SK-N-SH treated with all-trans-retinoic acid at 6 μM for 48 hours (cell line): Measurements from ENCODE around the gene GOLGA3.

ENCODE experiments used
- ATAC-seq: fragments of 200-7000 bp; cut with Tn5 transposase; 3 replicates; pipeline ENCODE4 v1.9.1; 2020; ENCODE audit warnings: mild to moderate bottlenecking, moderate library complexity
- ARNTL ChIP-seq: fragments of 450-650 bp; formaldehyde crosslinking; IDR thresholded peaks from 2 replicates; pipeline ENCODE4 v1.5.0; 2020; ENCODE audit warnings: low read depth, mild to moderate bottlenecking, moderate library complexity, borderline replicate concordance
- BACH2 ChIP-seq: fragments of 250-450 bp; sonication (Bioruptor Pico); IDR thresholded peaks from 2 replicates; pipeline ENCODE4 v1.9.0; 2021; ENCODE audit warnings: mild to moderate bottlenecking, borderline replicate concordance
- CSDC2 ChIP-seq: fragments of 250-450 bp; sonication (Bioruptor Pico); IDR thresholded peaks from 2 replicates; pipeline ENCODE4 v1.5.0; 2020; ENCODE audit warnings: mild to moderate bottlenecking, moderate library complexity
- ESRRG ChIP-seq: fragments of 250-450 bp; sonication (Bioruptor Pico); IDR thresholded peaks from 2 replicates; pipeline ENCODE4 v1.6.1; 2021; ENCODE audit warnings: mild to moderate bottlenecking
- GLIS3 ChIP-seq: fragments of 250-450 bp; sonication (Bioruptor Pico); IDR thresholded peaks from 2 replicates; pipeline ENCODE4 v1.5.0; 2020; ENCODE audit warnings: mild to moderate bottlenecking, moderate library complexity
- ISL1 ChIP-seq: fragments of 250-450 bp; sonication (Bioruptor Pico); IDR thresholded peaks from 2 replicates; pipeline ENCODE4 v2.1.2; 2022; ENCODE audit warnings: mild to moderate bottlenecking, moderate library complexity
- OSR1 ChIP-seq: fragments of 250-450 bp; sonication (Bioruptor Pico); IDR thresholded peaks from 2 replicates; pipeline ENCODE4 v1.8.0; 2022; ENCODE audit warnings: moderate library complexity, mild to moderate bottlenecking, inconsistent platforms
- PPARA ChIP-seq: fragments of 250-450 bp; sonication (Bioruptor Pico); IDR thresholded peaks from 2 replicates; pipeline ENCODE4 v1.5.0; 2020; ENCODE audit warnings: mild to moderate bottlenecking, borderline replicate concordance
- RARB ChIP-seq: fragments of 250-450 bp; sonication (Bioruptor Pico); IDR thresholded peaks from 2 replicates; pipeline ENCODE4 v1.8.0; 2021; ENCODE audit warnings: mild to moderate bottlenecking, moderate library complexity
- SNAI2 ChIP-seq: fragments of 250-450 bp; sonication (Bioruptor Pico); IDR thresholded peaks from 2 replicates; pipeline ENCODE4 v1.5.0; 2020; ENCODE audit warnings: mild to moderate bottlenecking, moderate library complexity
- TCF4 ChIP-seq: fragments of 250-450 bp; sonication (Bioruptor Pico); IDR thresholded peaks from 2 replicates; pipeline ENCODE4 v1.8.0; 2021; ENCODE audit warnings: mild to moderate bottlenecking, moderate library complexity, borderline replicate concordance
- TOX ChIP-seq: fragments of 250-450 bp; sonication (Bioruptor Pico); IDR thresholded peaks from 2 replicates; pipeline ENCODE4 v1.8.0; 2021; ENCODE audit warnings: mild to moderate bottlenecking, moderate library complexity, borderline replicate concordance
- ZC3H10 ChIP-seq: fragments of 250-450 bp; sonication (Bioruptor Pico); IDR thresholded peaks from 2 replicates; pipeline ENCODE4 v1.5.1; 2021; ENCODE audit warnings: mild to moderate bottlenecking, moderate library complexity
- ZFP3 ChIP-seq: fragments of 250-450 bp; sonication (Bioruptor Pico); IDR thresholded peaks from 2 replicates; pipeline ENCODE4 v1.5.0; 2020; ENCODE audit warnings: mild to moderate bottlenecking, moderate library complexity
- ZFP30 ChIP-seq: fragments of 450-650 bp; formaldehyde crosslinking; IDR thresholded peaks from 2 replicates; pipeline ENCODE4 v1.5.0; 2022; ENCODE audit warnings: mild to moderate bottlenecking, moderate library complexity
- ZNF565 ChIP-seq: fragments of 450-650 bp; formaldehyde crosslinking; conservative IDR thresholded peaks from 2 replicates; pipeline ENCODE4 v1.5.0; 2020; ENCODE audit warnings: low read depth, mild to moderate bottlenecking, moderate library complexity
- ZNF70 ChIP-seq: fragments of 450-650 bp; formaldehyde crosslinking; IDR thresholded peaks from 2 replicates; pipeline ENCODE4 v1.5.0; 2020; ENCODE audit warnings: mild to moderate bottlenecking, moderate library complexity
- ZNF8 ChIP-seq: fragments of 450-650 bp; formaldehyde crosslinking; IDR thresholded peaks from 2 replicates; pipeline ENCODE4 v1.5.0; 2020; ENCODE audit warnings: mild to moderate bottlenecking, moderate library complexity
- TF ChIP-seq, protein P1 (sequence below): fragments of 250-450 bp; sonication (Bioruptor Pico); IDR thresholded peaks from 2 replicates; pipeline ENCODE4 v1.5.1; 2020; ENCODE audit warnings: low read depth, mild to moderate bottlenecking, moderate library complexity
- TF ChIP-seq, protein P2 (sequence below): fragments of 250-450 bp; sonication (Bioruptor Pico); IDR thresholded peaks from 2 replicates; pipeline ENCODE4 v1.8.0; 2021; ENCODE audit warnings: low read depth, mild to moderate bottlenecking, moderate library complexity, borderline replicate concordance
- TF ChIP-seq, protein P3 (sequence below): fragments of 250-450 bp; sonication (Bioruptor Pico); IDR thresholded peaks from 2 replicates; pipeline ENCODE4 v1.5.1; 2021; ENCODE audit warnings: mild to moderate bottlenecking, moderate library complexity
- TF ChIP-seq, protein P4 (sequence below): fragments of 250-450 bp; sonication (Bioruptor Pico); IDR thresholded peaks from 2 replicates; pipeline ENCODE4 v1.8.0; 2020; ENCODE audit warnings: mild to moderate bottlenecking, moderate library complexity, borderline replicate concordance

GOLGA3 gene

DNA sequence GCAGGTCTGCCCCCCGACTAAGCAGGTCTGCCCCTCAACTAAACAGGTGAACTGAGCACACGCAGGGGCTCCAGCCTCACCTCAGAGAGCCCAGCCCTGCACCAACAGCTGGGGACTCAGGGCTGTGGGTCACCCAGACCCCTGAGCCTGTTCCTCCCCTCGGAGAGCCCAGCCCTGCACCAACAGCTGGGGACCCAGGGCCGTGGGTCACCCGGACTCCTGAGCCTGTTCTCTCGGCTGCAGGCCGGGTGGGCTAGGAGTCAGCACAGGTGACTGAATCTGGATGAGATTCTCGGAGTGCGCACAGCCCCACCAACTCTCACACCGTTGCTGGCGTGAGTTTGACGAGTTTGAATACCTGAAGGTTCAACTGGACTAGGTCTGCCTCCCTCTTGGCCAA, 46.7 kb downstream of the GOLGA3 start:
- TF ChIP-seq, protein P1, sequence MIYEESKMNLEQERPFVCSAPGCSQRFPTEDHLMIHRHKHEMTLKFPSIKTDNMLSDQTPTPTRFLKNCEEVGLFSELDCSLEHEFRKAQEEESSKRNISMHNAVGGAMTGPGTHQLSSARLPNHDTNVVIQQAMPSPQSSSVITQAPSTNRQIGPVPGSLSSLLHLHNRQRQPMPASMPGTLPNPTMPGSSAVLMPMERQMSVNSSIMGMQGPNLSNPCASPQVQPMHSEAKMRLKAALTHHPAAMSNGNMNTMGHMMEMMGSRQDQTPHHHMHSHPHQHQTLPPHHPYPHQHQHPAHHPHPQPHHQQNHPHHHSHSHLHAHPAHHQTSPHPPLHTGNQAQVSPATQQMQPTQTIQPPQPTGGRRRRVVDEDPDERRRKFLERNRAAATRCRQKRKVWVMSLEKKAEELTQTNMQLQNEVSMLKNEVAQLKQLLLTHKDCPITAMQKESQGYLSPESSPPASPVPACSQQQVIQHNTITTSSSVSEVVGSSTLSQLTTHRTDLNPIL: no peak
- TF ChIP-seq ZFP30 (CRISPR knock-in tag): no peak
- TF ChIP-seq ZNF70 (CRISPR knock-in tag): no peak
- no peak for TF ChIP-seq CSDC2 (CRISPR knock-in tag)
- no peak for TF ChIP-seq ARNTL
- TF ChIP-seq, protein P2, sequence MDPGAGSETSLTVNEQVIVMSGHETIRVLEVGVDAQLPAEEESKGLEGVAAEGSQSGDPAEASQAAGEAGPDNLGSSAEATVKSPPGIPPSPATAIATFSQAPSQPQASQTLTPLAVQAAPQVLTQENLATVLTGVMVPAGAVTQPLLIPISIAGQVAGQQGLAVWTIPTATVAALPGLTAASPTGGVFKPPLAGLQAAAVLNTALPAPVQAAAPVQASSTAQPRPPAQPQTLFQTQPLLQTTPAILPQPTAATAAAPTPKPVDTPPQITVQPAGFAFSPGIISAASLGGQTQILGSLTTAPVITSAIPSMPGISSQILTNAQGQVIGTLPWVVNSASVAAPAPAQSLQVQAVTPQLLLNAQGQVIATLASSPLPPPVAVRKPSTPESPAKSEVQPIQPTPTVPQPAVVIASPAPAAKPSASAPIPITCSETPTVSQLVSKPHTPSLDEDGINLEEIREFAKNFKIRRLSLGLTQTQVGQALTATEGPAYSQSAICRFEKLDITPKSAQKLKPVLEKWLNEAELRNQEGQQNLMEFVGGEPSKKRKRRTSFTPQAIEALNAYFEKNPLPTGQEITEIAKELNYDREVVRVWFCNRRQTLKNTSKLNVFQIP (CRISPR knock-in tag): no peak
- no peak for TF ChIP-seq ESRRG
- ATAC-seq: no peak

DNA sequence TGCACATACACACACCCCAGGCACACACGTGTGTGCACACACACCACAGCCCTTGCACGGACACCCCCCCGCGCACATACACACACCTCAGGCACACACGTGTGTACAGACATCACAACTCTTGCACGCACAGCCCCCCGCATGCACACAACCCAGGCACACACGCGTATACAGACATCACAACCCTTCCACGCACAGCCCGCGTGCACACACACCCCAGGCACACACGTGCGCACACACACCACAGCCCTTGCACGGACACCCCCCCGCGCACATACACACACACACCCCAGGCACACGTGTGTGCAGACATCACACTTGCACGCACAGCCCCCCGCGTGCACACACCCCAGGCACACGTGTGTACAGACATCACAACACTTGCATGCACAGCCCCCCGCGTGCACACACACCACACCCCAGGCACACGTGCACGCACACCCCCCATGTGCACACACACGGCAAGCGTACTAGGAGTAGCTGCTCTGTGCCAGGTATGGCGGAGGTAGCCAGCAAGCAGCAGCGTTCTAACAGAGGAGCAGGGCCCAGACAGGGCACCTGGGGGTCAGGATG, 48.8 kb downstream of the GOLGA3 start:
- TF ChIP-seq RARB (CRISPR knock-in tag): no peak
- TF ChIP-seq, protein P3, sequence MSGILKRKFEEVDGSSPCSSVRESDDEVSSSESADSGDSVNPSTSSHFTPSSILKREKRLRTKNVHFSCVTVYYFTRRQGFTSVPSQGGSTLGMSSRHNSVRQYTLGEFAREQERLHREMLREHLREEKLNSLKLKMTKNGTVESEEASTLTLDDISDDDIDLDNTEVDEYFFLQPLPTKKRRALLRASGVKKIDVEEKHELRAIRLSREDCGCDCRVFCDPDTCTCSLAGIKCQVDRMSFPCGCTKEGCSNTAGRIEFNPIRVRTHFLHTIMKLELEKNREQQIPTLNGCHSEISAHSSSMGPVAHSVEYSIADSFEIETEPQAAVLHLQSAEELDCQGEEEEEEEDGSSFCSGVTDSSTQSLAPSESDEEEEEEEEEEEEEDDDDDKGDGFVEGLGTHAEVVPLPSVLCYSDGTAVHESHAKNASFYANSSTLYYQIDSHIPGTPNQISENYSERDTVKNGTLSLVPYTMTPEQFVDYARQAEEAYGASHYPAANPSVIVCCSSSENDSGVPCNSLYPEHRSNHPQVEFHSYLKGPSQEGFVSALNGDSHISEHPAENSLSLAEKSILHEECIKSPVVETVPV: no peak
- TF ChIP-seq OSR1 (CRISPR knock-in tag): no peak
- no peak for TF ChIP-seq SNAI2 (CRISPR knock-in tag)
- TF ChIP-seq TOX (CRISPR knock-in tag): no peak
- TF ChIP-seq ZNF8: no peak
- no peak for TF ChIP-seq TCF4 (CRISPR knock-in tag)
- TF ChIP-seq, protein P4, sequence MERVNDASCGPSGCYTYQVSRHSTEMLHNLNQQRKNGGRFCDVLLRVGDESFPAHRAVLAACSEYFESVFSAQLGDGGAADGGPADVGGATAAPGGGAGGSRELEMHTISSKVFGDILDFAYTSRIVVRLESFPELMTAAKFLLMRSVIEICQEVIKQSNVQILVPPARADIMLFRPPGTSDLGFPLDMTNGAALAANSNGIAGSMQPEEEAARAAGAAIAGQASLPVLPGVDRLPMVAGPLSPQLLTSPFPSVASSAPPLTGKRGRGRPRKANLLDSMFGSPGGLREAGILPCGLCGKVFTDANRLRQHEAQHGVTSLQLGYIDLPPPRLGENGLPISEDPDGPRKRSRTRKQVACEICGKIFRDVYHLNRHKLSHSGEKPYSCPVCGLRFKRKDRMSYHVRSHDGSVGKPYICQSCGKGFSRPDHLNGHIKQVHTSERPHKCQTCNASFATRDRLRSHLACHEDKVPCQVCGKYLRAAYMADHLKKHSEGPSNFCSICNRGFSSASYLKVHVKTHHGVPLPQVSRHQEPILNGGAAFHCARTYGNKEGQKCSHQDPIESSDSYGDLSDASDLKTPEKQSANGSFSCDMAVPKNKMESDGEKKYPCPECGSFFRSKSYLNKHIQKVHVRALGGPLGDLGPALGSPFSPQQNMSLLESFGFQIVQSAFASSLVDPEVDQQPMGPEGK (CRISPR knock-in tag): no peak
- no peak for TF ChIP-seq CSDC2 (CRISPR knock-in tag)
- no peak for TF ChIP-seq ISL1
- TF ChIP-seq, all 23 proteins: peak for 0
- ATAC-seq: no peak

DNA sequence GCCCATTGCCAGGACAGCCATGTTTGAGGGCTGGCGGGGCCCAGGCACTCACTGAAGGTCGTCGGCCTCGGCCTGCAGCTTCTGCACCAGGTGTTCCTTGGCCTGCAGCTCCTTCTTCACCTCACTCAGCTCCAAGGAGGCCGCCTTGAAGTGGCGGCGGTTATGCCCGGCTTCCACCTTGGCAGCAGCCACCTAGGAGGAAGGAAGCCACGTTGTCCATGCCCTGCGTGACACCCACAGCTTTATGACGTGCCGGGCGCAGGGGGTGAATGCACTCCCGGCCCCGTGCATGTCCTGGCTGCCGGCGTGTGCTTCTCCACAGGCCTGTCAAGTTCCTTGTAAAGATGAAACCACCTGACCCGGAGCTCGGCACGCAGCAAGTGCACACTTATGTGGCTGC, 51.1 kb downstream of the GOLGA3 start:
- ATAC-seq: no peak

DNA sequence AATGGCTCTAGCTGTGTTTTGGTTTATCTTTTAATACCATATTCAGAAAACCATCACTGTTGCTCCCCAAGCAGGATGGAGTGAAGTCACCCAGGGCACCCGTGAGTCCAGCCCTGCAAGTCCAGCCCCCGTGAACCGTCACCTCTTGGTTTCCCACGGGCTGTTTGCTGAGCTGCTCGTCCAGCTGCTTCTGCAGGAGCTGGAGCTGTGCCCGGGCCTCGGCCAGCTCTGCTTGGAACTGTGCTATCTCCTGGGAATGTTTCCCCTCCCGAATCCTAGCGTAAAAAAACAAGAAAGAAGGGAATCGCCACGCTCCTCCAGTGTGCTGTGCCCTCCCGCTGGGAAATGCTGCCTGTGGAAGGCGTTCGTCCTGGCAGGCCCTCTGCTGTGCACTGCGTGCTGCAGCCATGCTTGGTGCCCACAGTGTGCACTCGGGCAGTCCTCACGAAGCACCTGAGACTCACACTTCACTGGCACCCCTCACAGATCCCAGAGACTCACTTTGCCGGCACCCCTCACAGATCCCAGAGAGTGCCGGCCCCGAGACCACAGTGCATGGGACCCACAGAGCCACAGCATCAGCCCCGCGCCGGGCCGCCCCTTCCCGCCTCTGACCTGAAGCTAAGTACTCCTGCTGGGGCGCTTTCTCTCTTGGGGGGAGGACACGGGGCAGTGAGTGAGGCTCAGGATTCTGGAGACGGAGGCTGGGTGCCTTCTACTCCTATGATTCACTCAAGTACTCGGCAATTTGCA, 51.7 kb downstream of the GOLGA3 start:
- ATAC-seq: no peak
- TF ChIP-seq ISL1 (no peak), BACH2 (CRISPR knock-in tag) (no peak), GLIS3 (CRISPR knock-in tag) (no peak), ZNF8 (no peak), TOX (CRISPR knock-in tag) (no peak), OSR1 (CRISPR knock-in tag) (no peak), SNAI2 (CRISPR knock-in tag) (no peak), RARB (CRISPR knock-in tag) (no peak), PPARA (CRISPR knock-in tag) (no peak), ZFP30 (CRISPR knock-in tag) (no peak), ZNF70 (CRISPR knock-in tag) (no peak), ZFP3 (no peak), ZC3H10 (CRISPR knock-in tag) (no peak)
- TF ChIP-seq, protein P2 (CRISPR knock-in tag): no peak
- TF ChIP-seq, protein P1: no peak
- TF ChIP-seq, protein P3: no peak

More for the DNA sequence above, 51.1 kb downstream of the GOLGA3 start:
- TF ChIP-seq ZFP30 (CRISPR knock-in tag): no peak
- TF ChIP-seq, protein P3: no peak
- TF ChIP-seq ZNF565 (CRISPR knock-in tag): no peak
- no peak for TF ChIP-seq ESRRG
